ENCODE results near the gene RETREG1.

RETREG1 gene

DNA sequence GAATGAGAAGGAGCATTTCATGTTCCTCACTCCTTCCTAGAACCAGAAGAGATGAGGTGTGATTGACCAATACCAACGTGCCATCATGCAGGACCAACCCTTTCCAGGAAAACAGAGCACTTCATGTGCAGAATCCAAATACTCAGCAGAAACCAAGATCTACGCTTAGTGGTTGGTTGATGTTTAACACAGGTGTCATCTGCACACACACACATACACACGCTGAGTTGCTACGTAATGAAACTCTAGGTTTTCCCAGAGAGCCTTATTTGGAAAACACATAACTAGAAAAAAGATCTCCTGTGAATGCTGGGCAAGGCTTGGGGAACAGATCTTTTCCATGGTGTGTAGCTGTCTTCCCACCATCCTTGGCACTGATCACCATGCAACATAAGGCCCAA lies 130.1 kb downstream of the RETREG1 start:
- Histone ChIP-seq H3K23ac (ENCODE audit: low read length in 2 of 2) (no peak overlapping the region), H4K91ac (ENCODE audit: low read length) (peak overlapping the region; percentile 27), H3K4me3 (ENCODE audit: insufficient read depth in 1 of 2, low read depth in 1 of 2, low read length in 2 of 2) (no peak overlapping the region), H3K36me3 (ENCODE audit: control insufficient read depth in 1 of 2, insufficient read depth in 2 of 2, low read depth in 1 of 2, low read length in 2 of 2) (no peaks in the 10 kb centered on the region), H4K8ac (ENCODE audit: low read length) (no peak overlapping the region), H3K27me3 (ENCODE audit: control insufficient read depth in 1 of 2, insufficient read depth in 1 of 2, low read length in 2 of 2) (no peaks in the 10 kb centered on the region), H2AFZ (ENCODE audit: low read depth, low read length) (no peak overlapping the region), H3K18ac (ENCODE audit: low read depth in 1 of 2, low read length in 2 of 2) (no peak overlapping the region), H2AK5ac (ENCODE audit: low read length, severe bottlenecking) (no peak overlapping the region), H2BK120ac (ENCODE audit: low read depth, low read length) (no peak overlapping the region), H3K4ac (ENCODE audit: low read depth in 1 of 2, low read length in 2 of 2) (no peak overlapping the region), H3K27ac (ENCODE audit: low read length, poor library complexity, severe bottlenecking) (no peak overlapping the region), H3K9me3 (ENCODE audit: control insufficient read depth, low read length) (no peaks in the 10 kb centered on the region), H3K79me1 (replicated peaks; ENCODE audit: low read length, poor library complexity, severe bottlenecking) (no peaks in the 10 kb centered on the region), H3K9ac (ENCODE audit: low read length) (no peak overlapping the region), H2BK12ac (ENCODE audit: low read length in 2 of 2) (no peak overlapping the region), H2BK5ac (ENCODE audit: low read depth, low read length, poor library complexity, severe bottlenecking) (no peak overlapping the region), H2BK15ac (ENCODE audit: low read depth, poor library complexity, severe bottlenecking) (no peak overlapping the region), H3K4me1 (ENCODE audit: control insufficient read depth, insufficient read depth, low read depth, low read length) (no peaks in the 10 kb centered on the region), H3K14ac (ENCODE audit: low read length in 2 of 2) (no peak overlapping the region), H3K4me2 (ENCODE audit: low read length, poor library complexity, severe bottlenecking) (no peak overlapping the region)
- no peak for DNase-seq
- 88% methylated on average over 4 of the region's 4 CpGs for WGBS

DNA sequence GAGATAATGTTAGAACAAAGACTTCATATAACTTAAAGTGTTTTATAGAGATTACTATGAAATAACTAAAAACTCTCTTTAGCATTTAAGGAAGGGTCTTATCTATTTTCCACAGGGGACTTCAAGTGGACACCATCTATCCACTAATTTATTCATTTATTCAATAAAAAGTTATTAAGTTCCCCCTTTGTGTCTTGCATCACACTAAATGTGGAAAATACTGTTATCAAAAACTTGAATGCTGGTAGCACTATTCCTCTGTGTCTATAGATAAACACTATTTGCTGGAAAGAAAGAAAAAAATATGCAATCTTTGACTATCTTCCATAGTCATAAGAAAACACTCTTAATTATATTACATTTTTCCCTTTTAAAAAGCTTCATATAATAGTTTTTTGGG lies 131.1 kb downstream of the RETREG1 start:
- H2BK15ac ChIP-seq (ENCODE audit: low read depth, poor library complexity, severe bottlenecking): no peak overlapping the region
- no peak overlapping the region for H3K23ac ChIP-seq (ENCODE audit: low read length in 2 of 2)
- no peaks in the 10 kb centered on the region for H3K36me3 ChIP-seq (ENCODE audit: control insufficient read depth in 1 of 2, insufficient read depth in 2 of 2, low read depth in 1 of 2, low read length in 2 of 2)
- no peak overlapping the region for H3K27ac ChIP-seq (ENCODE audit: low read length, poor library complexity, severe bottlenecking)
- DNase-seq: no peak
- no peak overlapping the region for H3K9ac ChIP-seq (ENCODE audit: low read length)
- no peaks in the 10 kb centered on the region for H3K79me1 ChIP-seq (replicated peaks; ENCODE audit: low read length, poor library complexity, severe bottlenecking)
- no peak overlapping the region for H4K8ac ChIP-seq (ENCODE audit: low read length)
- H3K4me1 ChIP-seq (ENCODE audit: control insufficient read depth, insufficient read depth, low read depth, low read length): no peaks in the 10 kb centered on the region
- no peak overlapping the region for H3K18ac ChIP-seq (ENCODE audit: low read depth in 1 of 2, low read length in 2 of 2)
- no peak overlapping the region for H3K4me3 ChIP-seq (ENCODE audit: insufficient read depth in 1 of 2, low read depth in 1 of 2, low read length in 2 of 2)
- no peak overlapping the region for H3K4ac ChIP-seq (ENCODE audit: low read depth in 1 of 2, low read length in 2 of 2)
- H2AK5ac ChIP-seq (ENCODE audit: low read length, severe bottlenecking): no peak overlapping the region
- no peak overlapping the region for H2BK120ac ChIP-seq (ENCODE audit: low read depth, low read length)
- H2BK5ac ChIP-seq (ENCODE audit: low read depth, low read length, poor library complexity, severe bottlenecking): no peak overlapping the region
- no peaks in the 10 kb centered on the region for H3K9me3 ChIP-seq (ENCODE audit: control insufficient read depth, low read length)
- H2BK12ac ChIP-seq (ENCODE audit: low read length in 2 of 2): no peak overlapping the region
- H3K14ac ChIP-seq (ENCODE audit: low read length in 2 of 2): no peak overlapping the region
- H4K91ac ChIP-seq (ENCODE audit: low read length): no peak overlapping the region
- H3K27me3 ChIP-seq (ENCODE audit: control insufficient read depth in 1 of 2, insufficient read depth in 1 of 2, low read length in 2 of 2): no peaks in the 10 kb centered on the region
- no peak overlapping the region for H3K4me2 ChIP-seq (ENCODE audit: low read length, poor library complexity, severe bottlenecking)
- H2AFZ ChIP-seq (ENCODE audit: low read depth, low read length): no peak overlapping the region

- H3K14ac ChIP-seq (ENCODE audit: low read length in 2 of 2): no peak overlapping the region
- H3K4me3 ChIP-seq (ENCODE audit: insufficient read depth in 1 of 2, low read depth in 1 of 2, low read length in 2 of 2): no peak overlapping the region
- WGBS: 92% methylated on average over 1 of the region's 1 CpG
- no peak for DNase-seq
- H2AK5ac ChIP-seq (ENCODE audit: low read length, severe bottlenecking): no peak overlapping the region
- H4K91ac ChIP-seq (ENCODE audit: low read length): no peak overlapping the region
- no peak overlapping the region for H3K18ac ChIP-seq (ENCODE audit: low read depth in 1 of 2, low read length in 2 of 2)
- no peak overlapping the region for H2BK120ac ChIP-seq (ENCODE audit: low read depth, low read length)
- no peaks in the 10 kb centered on the region for H3K9me3 ChIP-seq (ENCODE audit: control insufficient read depth, low read length)
- no peaks in the 10 kb centered on the region for H3K36me3 ChIP-seq (ENCODE audit: control insufficient read depth in 1 of 2, insufficient read depth in 2 of 2, low read depth in 1 of 2, low read length in 2 of 2)
- H3K4ac ChIP-seq (ENCODE audit: low read depth in 1 of 2, low read length in 2 of 2): no peak overlapping the region
- no peak overlapping the region for H2BK15ac ChIP-seq (ENCODE audit: low read depth, poor library complexity, severe bottlenecking)
- H3K4me1 ChIP-seq (ENCODE audit: control insufficient read depth, insufficient read depth, low read depth, low read length): no peaks in the 10 kb centered on the region
- no peak overlapping the region for H2BK12ac ChIP-seq (ENCODE audit: low read length in 2 of 2)
- no peak overlapping the region for H3K23ac ChIP-seq (ENCODE audit: low read length in 2 of 2)
- no peak overlapping the region for H2AFZ ChIP-seq (ENCODE audit: low read depth, low read length)
- H3K27ac ChIP-seq (ENCODE audit: low read length, poor library complexity, severe bottlenecking): no peak overlapping the region
- H3K9ac ChIP-seq (ENCODE audit: low read length): no peak overlapping the region
- no peaks in the 10 kb centered on the region for H3K79me1 ChIP-seq (replicated peaks; ENCODE audit: low read length, poor library complexity, severe bottlenecking)
- H3K4me2 ChIP-seq (ENCODE audit: low read length, poor library complexity, severe bottlenecking): no peak overlapping the region
- no peak overlapping the region for H4K8ac ChIP-seq (ENCODE audit: low read length)
- no peak overlapping the region for H2BK5ac ChIP-seq (ENCODE audit: low read depth, low read length, poor library complexity, severe bottlenecking)
- no peaks in the 10 kb centered on the region for H3K27me3 ChIP-seq (ENCODE audit: control insufficient read depth in 1 of 2, insufficient read depth in 1 of 2, low read length in 2 of 2)
These were observed 132.7 kb downstream of the RETREG1 start for GRCh38 chr5:16484081-16484480.

DNA sequence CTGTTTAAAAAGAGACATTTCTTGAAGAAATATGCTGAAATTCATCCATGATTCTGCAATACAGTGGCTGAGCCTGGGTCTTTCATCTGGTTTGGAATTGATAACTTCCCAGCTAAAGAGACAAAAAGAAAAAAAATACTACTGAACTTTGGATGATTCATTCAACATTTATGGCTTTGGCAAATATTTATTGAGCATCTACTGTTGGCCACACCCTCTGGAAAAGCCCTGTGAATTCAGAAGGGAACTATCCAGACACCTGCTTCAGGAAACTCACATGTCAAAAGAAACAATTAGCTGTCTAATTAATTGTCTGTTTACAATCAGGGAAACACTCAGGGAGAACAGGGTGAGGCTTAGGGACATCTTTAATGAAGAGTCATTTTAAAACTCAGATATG lies 133.4 kb downstream of the RETREG1 start:
- Histone ChIP-seq H3K14ac (ENCODE audit: low read length in 2 of 2) (no peak overlapping the region), H3K4me1 (ENCODE audit: control insufficient read depth, insufficient read depth, low read depth, low read length) (no peaks in the 10 kb centered on the region), H3K4me2 (ENCODE audit: low read length, poor library complexity, severe bottlenecking) (no peak overlapping the region), H3K4me3 (ENCODE audit: insufficient read depth in 1 of 2, low read depth in 1 of 2, low read length in 2 of 2) (no peak overlapping the region), H3K23ac (ENCODE audit: low read length in 2 of 2) (no peak overlapping the region), H3K36me3 (ENCODE audit: control insufficient read depth in 1 of 2, insufficient read depth in 2 of 2, low read depth in 1 of 2, low read length in 2 of 2) (no peaks in the 10 kb centered on the region), H2AFZ (ENCODE audit: low read depth, low read length) (no peak overlapping the region), H2BK15ac (ENCODE audit: low read depth, poor library complexity, severe bottlenecking) (no peak overlapping the region), H3K9ac (ENCODE audit: low read length) (no peak overlapping the region), H3K18ac (ENCODE audit: low read depth in 1 of 2, low read length in 2 of 2) (no peak overlapping the region), H2BK12ac (ENCODE audit: low read length in 2 of 2) (no peak overlapping the region), H3K9me3 (ENCODE audit: control insufficient read depth, low read length) (no peaks in the 10 kb centered on the region), H2AK5ac (ENCODE audit: low read length, severe bottlenecking) (no peak overlapping the region), H2BK120ac (ENCODE audit: low read depth, low read length) (no peak overlapping the region), H3K27ac (ENCODE audit: low read length, poor library complexity, severe bottlenecking) (no peak overlapping the region), H3K27me3 (ENCODE audit: control insufficient read depth in 1 of 2, insufficient read depth in 1 of 2, low read length in 2 of 2) (no peaks in the 10 kb centered on the region), H4K8ac (ENCODE audit: low read length) (no peak overlapping the region), H3K79me1 (replicated peaks; ENCODE audit: low read length, poor library complexity, severe bottlenecking) (no peaks in the 10 kb centered on the region), H4K91ac (ENCODE audit: low read length) (no peak overlapping the region), H2BK5ac (ENCODE audit: low read depth, low read length, poor library complexity, severe bottlenecking) (no peak overlapping the region), H3K4ac (ENCODE audit: low read depth in 1 of 2, low read length in 2 of 2) (no peak overlapping the region)
- no peak for DNase-seq

Data from mesenchymal stem cell (in vitro differentiated cells and primary cell).